Neuronal stem cell (in vitro differentiated cells): ENCODE results near the gene KRT78.

Source experiments
- DNase-seq: peaks from one replicate; pipeline ENCODE4 v3.0.0-alpha.2; 2013; ENCODE audit warnings: low spot score
- H2AFZ ChIP-seq: one replicate; pipeline ENCODE4 v1.6.1; 2013; ENCODE audit warnings: mild to moderate bottlenecking, low read length, inconsistent platforms
- H2AK5ac ChIP-seq: 2 replicates; pipeline ENCODE4 v1.6.1; 2013; ENCODE audit warnings: low read depth, mild to moderate bottlenecking, inconsistent platforms, low read length, moderate library complexity, mixed read lengths
- H2BK120ac ChIP-seq: 2 replicates; pipeline ENCODE4 v1.6.1; 2013; ENCODE audit warnings: low read depth, mild to moderate bottlenecking, inconsistent platforms, low read length, moderate library complexity, mixed read lengths
- H2BK12ac ChIP-seq: one replicate; pipeline ENCODE4 v1.6.1; 2013; ENCODE audit warnings: low read length, inconsistent platforms
- H2BK15ac ChIP-seq: 2 replicates; pipeline ENCODE4 v1.6.1; 2013; ENCODE audit warnings: mild to moderate bottlenecking, low read length, inconsistent platforms, mixed read lengths
- H2BK5ac ChIP-seq: one replicate; pipeline ENCODE4 v1.6.1; 2013; ENCODE audit warnings: inconsistent platforms, mild to moderate bottlenecking, low read length, moderate library complexity
- H3K14ac ChIP-seq: one replicate; pipeline ENCODE4 v1.6.1; 2013; ENCODE audit warnings: low read length, inconsistent platforms
- H3K18ac ChIP-seq: 2 replicates; pipeline ENCODE4 v1.6.1; 2013; ENCODE audit warnings: low read length, inconsistent platforms
- H3K23ac ChIP-seq: 2 replicates; pipeline ENCODE4 v1.6.1; 2013; ENCODE audit warnings: low read depth, mild to moderate bottlenecking, mixed read lengths, low read length, inconsistent platforms; ENCODE audit not compliant: poor library complexity
- H3K27ac ChIP-seq: replicated peaks from 3 replicates; pipeline ENCODE4 v1.5.1; 2013; ENCODE audit warnings: low read length, inconsistent platforms
- H3K27me3 ChIP-seq, 3 experiments: 2 replicates each; pipeline ENCODE4 v1.6.1; 2013; ENCODE audit warnings: low read length in 3 of 3, mild to moderate bottlenecking in 2 of 3, inconsistent platforms in 1 of 3, low read depth in 1 of 3, mixed read lengths in 1 of 3, moderate library complexity in 1 of 3; ENCODE audit not compliant: control insufficient read depth in 3 of 3, insufficient read depth in 3 of 3
- H3K36me3 ChIP-seq, 2 donors: replicated peaks in 1 of 2; 2 replicates each; pipeline ENCODE4 v1.6.1; 2013; ENCODE audit warnings: low read length in 2 of 2; ENCODE audit not compliant: control insufficient read depth in 2 of 2, insufficient read depth in 2 of 2
- H3K4ac ChIP-seq: 2 replicates; pipeline ENCODE4 v1.6.1; 2013; ENCODE audit warnings: inconsistent platforms, mild to moderate bottlenecking, low read length, moderate library complexity
- H3K4me1 ChIP-seq, 2 donors: 1 replicate in 1 of 2; 2 replicates in 1 of 2; pipeline ENCODE4 v1.6.1; 2013; ENCODE audit warnings: low read length in 2 of 2, low read depth in 1 of 2; ENCODE audit not compliant: control insufficient read depth in 2 of 2, insufficient read depth in 1 of 2
- H3K4me2 ChIP-seq: one replicate; pipeline ENCODE4 v1.6.1; 2013; ENCODE audit warnings: mild to moderate bottlenecking, low read length, inconsistent platforms; ENCODE audit not compliant: insufficient read depth, poor library complexity, severe bottlenecking
- H3K4me3 ChIP-seq, 2 donors: 2 replicates each; pipeline ENCODE4 v1.5.1; 2013; ENCODE audit warnings: low read length in 2 of 2, mild to moderate bottlenecking in 2 of 2, inconsistent platforms in 1 of 2, moderate library complexity in 1 of 2
- H3K79me1 ChIP-seq: one replicate; pipeline ENCODE4 v1.6.1; 2013; ENCODE audit warnings: low read depth, mild to moderate bottlenecking, inconsistent platforms, low read length, moderate library complexity
- H3K9ac ChIP-seq: one replicate; pipeline ENCODE4 v1.6.1; 2013; ENCODE audit warnings: mild to moderate bottlenecking, low read depth, low read length, inconsistent platforms; ENCODE audit not compliant: poor library complexity
- H3K9me3 ChIP-seq, 2 donors: replicated peaks in 1 of 2; 2 replicates each; pipeline versions ENCODE3 to v1.6.1; 2013; ENCODE audit warnings: low read length in 2 of 2, mild to moderate bottlenecking in 2 of 2, inconsistent platforms in 1 of 2, low read depth in 1 of 2, mixed read lengths in 1 of 2, moderate library complexity in 1 of 2; ENCODE audit not compliant: control insufficient read depth in 2 of 2, insufficient read depth in 1 of 2
- H4K8ac ChIP-seq: one replicate; pipeline ENCODE4 v1.6.1; 2013; ENCODE audit warnings: low read depth, mild to moderate bottlenecking, inconsistent platforms, low read length, moderate library complexity
- H4K91ac ChIP-seq: one replicate; pipeline ENCODE4 v1.6.1; 2013; ENCODE audit warnings: low read length, low read depth, mild to moderate bottlenecking, inconsistent platforms; ENCODE audit not compliant: poor library complexity
- WGBS, 2 donors: extraction: QIAGEN DNeasy Blood & Tissue Kit; methylation state at CpG; one replicate each; pipeline ENCODE4 v1.1.7; 2013; ENCODE audit warnings: missing lambda C conversion rate in 2 of 2, mixed read lengths in 1 of 2; ENCODE audit not compliant: insufficient read length in 2 of 2, insufficient replicate concordance in 1 of 2; ENCODE audit errors: extremely low coverage in 2 of 2; 5-methylcytosine and 5-hydroxymethylcytosine counted together

Gene KRT78

DNA sequence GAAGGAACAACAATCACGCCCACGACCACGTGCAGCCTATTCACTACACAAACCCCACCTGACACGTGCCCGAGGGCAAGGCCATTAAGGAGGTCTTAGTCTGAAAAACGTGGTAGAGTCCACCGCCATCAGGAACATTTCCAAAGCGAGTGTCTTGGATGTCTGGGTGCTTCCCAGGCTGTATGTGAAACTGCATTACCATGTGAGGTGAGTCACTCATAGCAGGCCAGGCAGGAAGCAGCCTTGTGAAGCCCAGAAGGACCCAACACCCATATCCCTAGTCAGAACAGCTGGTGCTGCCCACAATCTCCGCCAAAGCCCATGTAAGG is 11.4 kb downstream of the KRT78 start:
- no CpG with 5 or more reads among the region's 9 CpGs for WGBS, 2 donors
- H3K36me3 ChIP-seq, result no peaks in the 10 kb centered on the region

GRCh38 chr12:52836491-52837412 is 12.0 kb downstream of the KRT78 start:
- Histone ChIP-seq H2BK5ac (no peak overlapping the region), H3K23ac (no peak overlapping the region), H3K14ac (peak overlapping the region; percentile 50), H4K8ac (no peak overlapping the region), H3K4ac (no peak overlapping the region), H3K9me3 (peaks cover 0 to 2% of the 10 kb centered on the region in 2 donors), H3K27ac (no peak overlapping the region), H2BK15ac (peak overlapping the region; percentile 46), H2BK12ac (no peak overlapping the region), H3K4me3 (no peak overlapping the region), H4K91ac (no peak overlapping the region), H2AFZ (no peak overlapping the region), H3K4me2 (no peak overlapping the region), H3K4me1 (peaks cover 0 to 14% of the 10 kb centered on the region in 2 donors), H3K18ac (peak overlapping the region; percentile 15), H3K9ac (no peak overlapping the region), H3K27me3 (peaks cover 0 to 6% (median 0%) of the 10 kb centered on the region in 3 experiments), H3K36me3 (no peaks in the 10 kb centered on the region), H2AK5ac (peak overlapping the region; percentile 41), H2BK120ac (no peak overlapping the region), H3K79me1 (no peaks in the 10 kb centered on the region)
- no CpG with 5 or more reads among the region's 9 CpGs for WGBS, 2 donors
- no peak for DNase-seq

More for the DNA sequence above, 11.4 kb downstream of the KRT78 start:
- no peaks in the 10 kb centered on the region for H3K79me1 ChIP-seq
- no peak overlapping the region for H2BK12ac ChIP-seq
- no peak overlapping the region for H3K4me3 ChIP-seq
- H3K23ac ChIP-seq, result no peak overlapping the region
- peaks cover 0 to 2% of the 10 kb centered on the region in 2 donors for H3K9me3 ChIP-seq
- peak overlapping the region; percentile 41 for H2AK5ac ChIP-seq
- H2BK120ac ChIP-seq, result no peak overlapping the region
- H2AFZ ChIP-seq, result no peak overlapping the region
- H3K4me2 ChIP-seq, result no peak overlapping the region
- peaks cover 0 to 6% (median 0%) of the 10 kb centered on the region in 3 experiments for H3K27me3 ChIP-seq
- no peak overlapping the region for H2BK5ac ChIP-seq
- no peak overlapping the region for H4K91ac ChIP-seq
- H3K9ac ChIP-seq, result no peak overlapping the region
- no peak overlapping the region for H3K27ac ChIP-seq
- H4K8ac ChIP-seq, result no peak overlapping the region
- no peak overlapping the region for H3K14ac ChIP-seq
- peak overlapping the region; percentile 2 for H3K18ac ChIP-seq
- DNase-seq, result no peak
- no peak overlapping the region for H2BK15ac ChIP-seq
- H3K4ac ChIP-seq, result no peak overlapping the region
- peaks cover 0 to 14% of the 10 kb centered on the region in 2 donors for H3K4me1 ChIP-seq

DNA sequence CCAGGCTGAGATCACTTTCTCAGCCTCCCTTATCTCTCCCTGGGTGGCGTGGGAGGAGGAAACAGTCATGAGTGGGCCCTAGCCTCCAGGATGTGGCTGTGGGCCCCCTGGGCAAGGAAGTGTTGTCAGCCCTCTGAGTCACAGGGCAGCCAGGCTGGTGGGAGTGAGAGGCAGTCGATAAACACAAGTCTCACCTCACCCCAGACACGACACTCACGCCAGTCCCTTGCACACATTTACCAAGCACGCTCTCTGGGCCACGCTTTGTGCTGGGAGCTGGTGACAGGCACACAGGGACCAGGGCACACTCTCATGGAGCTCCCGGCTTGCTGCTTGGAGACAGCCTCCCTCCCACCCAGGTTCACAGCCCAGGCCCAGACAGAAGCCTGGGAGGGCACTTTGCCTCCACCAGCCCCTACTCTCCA is 12.7 kb downstream of the KRT78 start:
- Histone ChIP-seq H2BK5ac (no peak overlapping the region), H3K14ac (no peak overlapping the region), H3K79me1 (no peaks in the 10 kb centered on the region), H4K8ac (no peak overlapping the region), H3K36me3 (no peaks in the 10 kb centered on the region), H2BK12ac (no peak overlapping the region), H3K4me1 (peaks cover 0 to 14% of the 10 kb centered on the region in 2 donors), H4K91ac (no peak overlapping the region), H3K23ac (peak overlapping the region; percentile 22), H2BK15ac (no peak overlapping the region), H3K4me2 (no peak overlapping the region), H2BK120ac (no peak overlapping the region), H3K9me3 (peaks cover 0 to 2% of the 10 kb centered on the region in 2 donors), H3K9ac (peak overlapping the region; percentile 34), H3K4ac (no peak overlapping the region), H3K27me3 (peaks cover 0 to 6% (median 0%) of the 10 kb centered on the region in 3 experiments), H3K4me3 (no peak overlapping the region), H3K27ac (no peak overlapping the region), H3K18ac (peak overlapping the region; percentile 54), H2AFZ (no peak overlapping the region), H2AK5ac (no peak overlapping the region)
- no peak for DNase-seq
- no CpG with 5 or more reads among the region's 7 CpGs for WGBS, 2 donors

- peaks cover 0 to 14% of the 10 kb centered on the region in 2 donors for H3K4me1 ChIP-seq
- H3K4me3 ChIP-seq, result no peak overlapping the region
- no peak overlapping the region for H2BK12ac ChIP-seq
- H3K18ac ChIP-seq, result peak overlapping the region; percentile 54
- H2BK5ac ChIP-seq, result peak overlapping the region; percentile 7
- no peak overlapping the region for H4K8ac ChIP-seq
- no peak overlapping the region for H3K14ac ChIP-seq
- no CpG with 5 or more reads among the region's 15 CpGs for WGBS, 2 donors
- no peak for DNase-seq
- no peak overlapping the region for H3K4me2 ChIP-seq
- H3K27ac ChIP-seq, result no peak overlapping the region
- no peak overlapping the region for H3K23ac ChIP-seq
- no peak overlapping the region for H3K9ac ChIP-seq
- peaks cover 0 to 6% (median 0%) of the 10 kb centered on the region in 3 experiments for H3K27me3 ChIP-seq
- H3K9me3 ChIP-seq, result peaks cover 0 to 2% of the 10 kb centered on the region in 2 donors
- no peaks in the 10 kb centered on the region for H3K79me1 ChIP-seq
- no peak overlapping the region for H2BK15ac ChIP-seq
- H3K4ac ChIP-seq, result no peak overlapping the region
- no peak overlapping the region for H2AFZ ChIP-seq
- no peak overlapping the region for H4K91ac ChIP-seq
- H2AK5ac ChIP-seq, result peak overlapping the region; percentile 6
- no peak overlapping the region for H2BK120ac ChIP-seq
- no peaks in the 10 kb centered on the region for H3K36me3 ChIP-seq
Measured at GRCh38 chr12:52835271-52836041, 13.3 kb downstream of the KRT78 start.
